ENCODE results near the gene DCLK1. TPM values are rescaled to one million over a fixed set of nuclear protein-coding genes. Genes with fewer than 3 reads are reported as not detected.

The DCLK1 gene
- total RNA-seq, 4 donors from 2014 or later, result 20.5 to 40.1 (median 28.7) TPM

DNA sequence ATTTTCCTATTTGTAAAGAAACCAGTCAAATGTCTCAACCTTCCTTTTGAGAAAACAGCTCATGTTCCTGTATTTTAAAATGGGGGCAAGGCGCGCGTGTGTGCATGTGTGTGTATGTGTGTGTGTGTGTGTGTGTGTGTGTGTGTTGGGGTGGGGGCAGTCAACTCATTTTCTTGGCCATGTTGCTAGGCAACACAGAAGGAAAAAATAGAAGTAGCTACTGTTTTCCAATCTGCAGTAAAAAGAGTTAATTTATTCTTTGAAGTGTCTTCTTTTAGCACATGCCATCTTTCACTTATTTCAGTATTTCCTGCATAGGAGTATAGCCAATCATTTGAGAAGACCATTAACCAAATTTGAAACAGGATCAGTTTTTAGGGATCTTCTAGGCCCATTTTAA is 279.3 kb downstream of the DCLK1 start:
- Histone ChIP-seq H3K9me3 (no peaks in the 10 kb centered on the region), H3K4me3 (no peak overlapping the region), H3K27ac (replicated peaks in 1 of 4) (no peak overlapping the region), H3K27me3 (no peaks in the 10 kb centered on the region), H3K36me3 (no peaks in the 10 kb centered on the region), H3K4me1 (peaks cover 1 to 57% (median 43%) of the 10 kb centered on the region in 4 donors)
- intact Hi-C loops (cut with DNase I), result no loop called here
- WGBS, result 95% methylated on average over 3 of the region's 3 CpGs
- TF ChIP-seq POLR2AphosphoS5 (IDR thresholded peaks at IDR 0.05), result no peak
- TF ChIP-seq POLR2A (IDR thresholded peaks at IDR 0.05; ENCODE audit: low read depth), result no peak
- TF ChIP-seq, protein P1, sequence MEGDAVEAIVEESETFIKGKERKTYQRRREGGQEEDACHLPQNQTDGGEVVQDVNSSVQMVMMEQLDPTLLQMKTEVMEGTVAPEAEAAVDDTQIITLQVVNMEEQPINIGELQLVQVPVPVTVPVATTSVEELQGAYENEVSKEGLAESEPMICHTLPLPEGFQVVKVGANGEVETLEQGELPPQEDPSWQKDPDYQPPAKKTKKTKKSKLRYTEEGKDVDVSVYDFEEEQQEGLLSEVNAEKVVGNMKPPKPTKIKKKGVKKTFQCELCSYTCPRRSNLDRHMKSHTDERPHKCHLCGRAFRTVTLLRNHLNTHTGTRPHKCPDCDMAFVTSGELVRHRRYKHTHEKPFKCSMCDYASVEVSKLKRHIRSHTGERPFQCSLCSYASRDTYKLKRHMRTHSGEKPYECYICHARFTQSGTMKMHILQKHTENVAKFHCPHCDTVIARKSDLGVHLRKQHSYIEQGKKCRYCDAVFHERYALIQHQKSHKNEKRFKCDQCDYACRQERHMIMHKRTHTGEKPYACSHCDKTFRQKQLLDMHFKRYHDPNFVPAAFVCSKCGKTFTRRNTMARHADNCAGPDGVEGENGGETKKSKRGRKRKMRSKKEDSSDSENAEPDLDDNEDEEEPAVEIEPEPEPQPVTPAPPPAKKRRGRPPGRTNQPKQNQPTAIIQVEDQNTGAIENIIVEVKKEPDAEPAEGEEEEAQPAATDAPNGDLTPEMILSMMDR (IDR thresholded peaks at IDR 0.05), result no peak
- TF ChIP-seq EP300 (IDR thresholded peaks at IDR 0.05), result no peak
- DNase-seq (ENCODE audit: extremely low spot score), result no peak

DNA sequence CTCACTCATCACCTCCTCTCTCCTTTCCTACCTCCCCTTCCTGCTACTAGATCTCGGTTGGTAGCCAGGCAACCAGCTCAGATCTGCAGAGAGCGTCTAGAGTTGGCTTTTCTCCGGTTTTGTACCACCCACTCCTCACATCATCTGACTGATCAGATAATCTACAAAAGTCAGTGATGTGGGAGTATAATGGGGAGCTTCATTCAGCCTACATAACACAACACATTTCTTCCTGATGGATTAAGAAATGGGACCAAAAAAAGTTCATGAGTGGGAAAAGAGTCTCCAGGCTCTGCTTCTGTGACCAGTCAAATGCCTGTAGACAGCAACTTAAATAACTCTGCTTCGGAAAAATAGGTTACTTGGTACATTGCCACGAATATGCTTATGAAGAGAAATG is 279.8 kb downstream of the DCLK1 start:
- no peak overlapping the region for H3K4me3 ChIP-seq
- H3K36me3 ChIP-seq, result no peaks in the 10 kb centered on the region
- intact Hi-C loops (cut with DNase I), result no loop called here
- H3K4me1 ChIP-seq, result peaks cover 0 to 53% (median 38%) of the 10 kb centered on the region in 4 donors
- no peak for DNase-seq (ENCODE audit: extremely low spot score)
- 59% methylated on average over 5 of the region's 5 CpGs for WGBS
- H3K27me3 ChIP-seq, result no peaks in the 10 kb centered on the region
- TF ChIP-seq POLR2A (IDR thresholded peaks at IDR 0.05; ENCODE audit: low read depth) (no peak), EP300 (IDR thresholded peaks at IDR 0.05) (no peak), POLR2AphosphoS5 (IDR thresholded peaks at IDR 0.05) (no peak)
- TF ChIP-seq, protein P1 (IDR thresholded peaks at IDR 0.05), result no peak
- H3K9me3 ChIP-seq, result no peaks in the 10 kb centered on the region
- H3K27ac ChIP-seq (replicated peaks in 1 of 4), result no peak overlapping the region

DNA sequence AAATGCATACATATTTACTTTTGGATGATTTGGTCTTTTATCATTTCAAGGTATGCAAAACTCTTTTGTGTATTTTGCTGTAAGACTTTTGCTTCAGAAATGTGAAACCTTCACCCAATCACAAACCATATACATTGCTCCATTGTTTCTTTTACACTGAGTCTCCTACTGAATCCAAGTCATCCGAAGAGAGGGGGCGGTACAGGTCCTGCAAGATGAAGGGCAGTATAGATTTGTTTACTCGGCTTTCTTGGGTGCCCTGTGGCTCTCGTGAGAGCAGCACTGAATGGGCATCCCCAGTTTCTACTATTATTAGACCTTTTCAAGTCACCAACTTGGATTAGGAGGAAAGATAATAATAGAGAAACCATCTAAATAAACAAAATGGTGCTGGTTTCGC is 280.6 kb downstream of the DCLK1 start:
- H3K36me3 ChIP-seq, result no peaks in the 10 kb centered on the region
- H3K27ac ChIP-seq (replicated peaks in 1 of 4), result no peak overlapping the region
- TF ChIP-seq EP300 (IDR thresholded peaks at IDR 0.05), result no peak
- no peak for TF ChIP-seq POLR2AphosphoS5 (IDR thresholded peaks at IDR 0.05)
- TF ChIP-seq, protein P1 (IDR thresholded peaks at IDR 0.05), result no peak
- TF ChIP-seq POLR2A (IDR thresholded peaks at IDR 0.05; ENCODE audit: low read depth), result no peak
- peaks cover 0 to 46% (median 32%) of the 10 kb centered on the region in 4 donors for H3K4me1 ChIP-seq
- DNase-seq (ENCODE audit: extremely low spot score), result no peak
- H3K9me3 ChIP-seq, result no peaks in the 10 kb centered on the region
- no peaks in the 10 kb centered on the region for H3K27me3 ChIP-seq
- WGBS, result 93% methylated on average over 5 of the region's 5 CpGs
- intact Hi-C loops (cut with DNase I), result no loop called here
- H3K4me3 ChIP-seq, result no peak overlapping the region

DNA sequence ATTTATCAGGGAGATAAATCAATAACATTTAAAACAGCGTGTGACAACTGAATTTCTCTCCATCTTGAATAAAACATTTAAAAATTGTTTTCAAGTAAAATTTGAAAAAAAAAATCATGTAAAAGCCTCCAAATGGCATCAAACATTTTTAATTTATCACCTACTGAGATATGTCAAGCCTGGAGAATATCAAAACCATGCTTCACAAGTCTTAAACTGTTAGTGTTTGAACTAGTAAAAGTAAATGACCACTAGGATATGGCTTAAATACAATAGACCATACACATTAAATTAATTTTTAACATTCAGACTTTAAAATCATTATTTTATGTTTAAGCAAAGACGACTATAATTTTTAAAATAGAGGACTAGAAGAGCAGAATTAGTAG is 281.9 kb downstream of the DCLK1 start:
- no peak for DNase-seq (ENCODE audit: extremely low spot score)
- no peak overlapping the region for H3K4me3 ChIP-seq
- H3K4me1 ChIP-seq, result peaks cover 0 to 33% (median 21%) of the 10 kb centered on the region in 4 donors
- intact Hi-C loops (cut with DNase I), result no loop called here
- WGBS, result 78% methylated on average over 2 of the region's 2 CpGs
- H3K9me3 ChIP-seq, result no peaks in the 10 kb centered on the region
- no peaks in the 10 kb centered on the region for H3K27me3 ChIP-seq
- TF ChIP-seq, protein P1 (IDR thresholded peaks at IDR 0.05), result no peak
- TF ChIP-seq EP300 (IDR thresholded peaks at IDR 0.05), result no peak
- no peak for TF ChIP-seq POLR2A (IDR thresholded peaks at IDR 0.05; ENCODE audit: low read depth)
- no peak for TF ChIP-seq POLR2AphosphoS5 (IDR thresholded peaks at IDR 0.05)
- H3K27ac ChIP-seq (replicated peaks in 1 of 4), result peak overlapping the region in 1 of 4 donors; percentile 19
- no peaks in the 10 kb centered on the region for H3K36me3 ChIP-seq

Data from esophagus muscularis mucosa (tissue), 4 donors.